Measurements from ENCODE around the gene C16orf95.
"Not testable (repeated sequence)": the region's sequence is repeated elsewhere in the genome, so short reads cannot be mapped to it uniquely, and the experiment has no call there.

Gene C16orf95

GRCh38 chr16:87286839-87287626 is 30.2 kb downstream of the C16orf95 start:
- no peak for DNase-seq (ENCODE audit: low spot score)

DNA sequence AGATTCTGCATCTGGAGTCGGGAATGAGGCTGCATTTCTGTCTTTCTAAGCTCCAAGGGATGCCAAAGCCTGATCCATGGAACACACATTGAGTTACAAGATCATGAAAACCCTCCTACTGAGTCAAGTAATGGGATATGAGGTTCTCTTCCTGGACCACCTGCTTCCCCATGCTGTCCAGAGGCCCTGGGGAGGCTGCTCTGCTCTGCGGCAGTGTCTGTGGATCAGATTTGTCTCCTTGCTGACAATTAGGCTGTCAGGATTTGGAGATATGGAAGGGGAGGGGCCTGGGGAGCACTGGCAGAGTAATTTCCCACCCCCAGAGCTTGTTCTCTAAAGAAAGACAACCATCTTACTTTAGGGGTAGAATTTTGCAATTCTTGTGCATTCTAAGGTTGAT is 33.0 kb downstream of the C16orf95 start:
- no peak for DNase-seq (ENCODE audit: low spot score)

DNA sequence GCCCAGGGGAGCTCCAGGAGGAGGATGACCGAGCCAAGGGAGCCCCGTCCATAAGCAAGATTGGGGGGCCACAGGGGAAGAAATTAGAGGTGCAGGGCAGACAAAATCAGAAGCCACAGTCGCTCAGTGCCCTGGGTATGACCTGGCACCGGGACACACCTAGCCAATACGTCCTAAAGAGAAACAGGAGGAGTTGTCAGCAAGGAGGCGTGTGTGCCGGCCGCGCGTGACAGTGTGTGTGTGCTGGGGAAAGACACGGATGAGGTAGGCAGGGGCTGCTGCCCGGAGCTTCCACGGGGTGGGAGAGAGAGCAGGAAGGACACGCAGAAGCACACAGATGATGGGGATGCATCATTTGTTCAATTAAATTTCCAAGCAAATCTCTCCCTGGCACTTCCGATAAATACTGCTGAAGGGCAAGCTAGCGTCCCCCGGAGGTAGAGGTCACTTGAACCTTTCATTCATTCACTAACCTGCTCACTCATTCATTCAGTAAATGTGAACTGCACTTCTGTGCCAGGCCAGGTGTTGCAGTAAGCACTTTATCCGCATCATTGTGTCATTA is 38.0 kb downstream of the C16orf95 start:
- no peak for DNase-seq (ENCODE audit: low spot score)

GRCh38 chr16:87278191-87279093 is 38.8 kb downstream of the C16orf95 start:
- peak; percentile 95 for DNase-seq (ENCODE audit: low spot score)

GRCh38 chr16:87276924-87277323 is 40.3 kb downstream of the C16orf95 start:
- no peak for DNase-seq (ENCODE audit: low spot score)

- no peak for DNase-seq (ENCODE audit: low spot score)
Observed at GRCh38 chr16:87276091-87276701, 41.0 kb downstream of the C16orf95 start.

DNA sequence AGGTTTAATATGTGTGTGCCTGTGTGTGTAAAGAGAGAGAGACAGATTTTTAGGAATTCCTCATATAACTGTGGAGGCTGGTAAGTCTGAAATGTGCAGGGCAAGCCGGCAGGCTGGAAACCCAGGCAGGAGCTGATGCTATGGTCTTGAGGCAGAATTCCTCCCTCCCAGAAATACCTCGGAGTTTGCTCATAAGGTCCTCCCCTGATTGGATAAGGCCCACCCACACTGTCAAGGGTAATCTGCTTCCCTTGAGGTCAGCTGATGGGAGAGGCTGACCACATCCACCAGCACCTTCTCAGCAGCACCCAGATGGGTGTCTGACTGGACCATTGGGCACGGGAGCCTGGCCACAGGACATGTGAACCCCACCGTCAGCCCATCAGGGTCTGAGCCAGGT is 42.4 kb downstream of the C16orf95 start:
- DNase-seq (ENCODE audit: low spot score), result no peak

- DNase-seq (ENCODE audit: low spot score), result no peak
Observed at GRCh38 chr16:87273471-87274030, 43.6 kb downstream of the C16orf95 start.

GRCh38 chr16:87271256-87271655 is 45.9 kb downstream of the C16orf95 start:
- DNase-seq (ENCODE audit: low spot score), result no peak

- DNase-seq (ENCODE audit: low spot score), result no peak
Observed at GRCh38 chr16:87267566-87267965, 49.6 kb downstream of the C16orf95 start.

- DNase-seq (ENCODE audit: low spot score), result no peak
Observed at GRCh38 chr16:87266846-87267245, 50.3 kb downstream of the C16orf95 start.

- DNase-seq (ENCODE audit: low spot score), result no peak
Observed at GRCh38 chr16:87265261-87265660, 51.9 kb downstream of the C16orf95 start.

DNA sequence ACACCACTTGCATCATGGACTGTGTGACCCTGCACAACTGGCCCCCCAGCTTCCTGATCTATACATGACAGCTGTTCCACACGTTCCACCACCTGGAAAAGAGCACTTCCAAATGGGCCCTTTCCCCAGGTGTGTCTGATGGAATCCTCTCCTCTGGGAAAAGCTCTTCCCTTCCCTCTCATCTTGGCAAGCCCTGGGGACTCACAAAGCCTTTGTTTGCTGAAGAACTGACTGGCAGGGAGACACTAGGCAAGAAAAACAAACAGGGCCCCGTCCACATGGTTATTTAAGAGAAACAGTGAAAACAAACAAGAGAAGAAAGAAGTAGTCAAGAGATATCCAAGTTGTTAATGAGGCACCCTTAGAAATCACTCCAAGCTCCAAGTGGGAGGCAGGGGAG is 52.6 kb downstream of the C16orf95 start:
- DNase-seq (ENCODE audit: low spot score), result no peak

DNA sequence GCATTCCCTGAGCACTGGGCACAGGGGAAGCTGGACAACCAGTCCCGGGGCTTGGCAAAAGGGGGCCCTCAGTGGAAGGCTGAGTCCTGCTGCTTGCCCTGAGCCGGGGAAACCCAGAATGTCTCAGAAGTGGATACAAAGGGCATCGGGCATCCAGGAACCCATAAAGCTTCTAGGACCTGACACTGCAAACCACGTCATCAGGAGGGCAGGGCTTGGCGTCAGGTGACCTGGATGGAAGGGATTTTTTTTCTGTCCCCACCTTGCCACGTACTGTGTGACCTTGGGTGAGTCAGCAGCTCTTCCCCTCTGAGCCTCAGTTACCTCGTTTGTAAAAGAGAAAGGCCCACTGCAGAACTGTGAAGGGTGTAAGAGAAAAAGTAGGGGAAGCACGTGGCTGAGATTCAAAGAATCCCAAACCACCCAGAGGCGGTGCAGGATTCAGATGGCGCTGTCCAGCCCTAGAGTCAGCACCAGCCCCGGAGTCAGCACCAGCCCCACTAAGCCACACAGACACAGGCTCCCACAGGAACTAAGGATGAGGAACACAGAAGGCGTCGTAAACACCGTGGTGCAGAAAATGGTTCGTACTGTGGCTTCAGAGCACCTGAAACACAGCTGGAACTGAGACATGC is 53.7 kb downstream of the C16orf95 start:
- peak; percentile 55 for DNase-seq (ENCODE audit: low spot score)

- no peak for DNase-seq (ENCODE audit: low spot score)
Observed at GRCh38 chr16:87259431-87259830, 57.8 kb downstream of the C16orf95 start.

DNA sequence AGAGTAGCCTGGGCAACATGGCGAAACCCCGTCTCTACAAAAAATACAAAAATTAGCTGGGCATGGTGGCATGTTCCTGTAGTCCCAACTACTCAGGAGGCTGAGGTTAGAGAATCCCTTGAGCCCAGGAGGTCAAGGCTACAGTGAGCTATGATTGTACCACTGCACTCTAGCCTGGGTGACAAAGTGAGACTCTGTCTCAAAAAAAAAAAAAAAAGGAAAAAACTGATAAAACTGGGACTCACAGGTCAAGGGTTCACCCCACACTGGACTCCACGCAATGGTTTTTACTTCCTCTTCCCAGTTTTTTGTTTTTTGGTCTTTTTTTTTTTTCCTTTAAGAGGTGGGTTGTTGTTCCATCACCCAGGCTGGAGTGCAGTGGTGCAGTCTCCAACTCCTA is 58.5 kb downstream of the C16orf95 start:
- DNase-seq (ENCODE audit: low spot score), result not testable (repeated sequence)

DNA sequence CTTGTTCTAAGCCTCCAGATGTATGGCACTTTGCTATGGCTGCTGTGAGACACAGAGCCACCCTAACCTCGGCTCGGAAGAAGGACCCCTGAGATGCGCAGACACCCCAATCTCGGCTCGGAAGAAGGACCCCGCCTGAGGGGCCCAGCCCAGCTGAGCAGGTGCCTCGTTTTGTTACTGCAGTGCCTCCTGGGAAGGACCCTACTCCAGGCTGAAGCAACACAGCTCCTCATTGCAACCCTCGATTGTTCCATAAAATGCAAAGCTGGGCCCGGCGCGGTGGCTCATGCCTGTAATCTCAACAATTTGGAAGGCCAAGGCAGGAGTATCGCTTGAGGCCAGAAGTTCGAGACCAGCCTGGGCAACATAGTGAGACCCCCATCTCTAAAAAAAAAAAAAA is 61.3 kb downstream of the C16orf95 start:
- no peak for DNase-seq (ENCODE audit: low spot score)

- no peak for DNase-seq (ENCODE audit: low spot score)
Observed at GRCh38 chr16:87254734-87255133, 62.5 kb downstream of the C16orf95 start.

DNA sequence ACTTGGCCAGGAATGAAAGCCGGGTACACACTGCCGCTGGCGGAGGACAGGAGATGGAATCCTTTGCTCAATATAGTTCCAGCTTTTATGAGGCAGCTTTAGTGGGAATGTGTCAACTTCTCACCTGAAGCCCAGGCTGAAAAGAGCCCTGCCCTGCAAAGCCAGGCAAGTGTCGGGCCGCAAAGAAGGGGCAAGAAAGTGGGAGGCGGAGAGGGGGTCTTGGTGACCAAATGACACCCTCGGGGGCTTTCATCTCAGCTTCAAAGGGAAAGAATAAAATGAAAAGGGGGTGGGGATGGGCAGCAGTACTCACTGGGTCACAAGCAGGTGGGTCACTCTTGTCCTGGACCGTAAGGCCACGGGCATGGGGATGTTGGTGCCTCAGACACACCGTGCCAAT is 62.9 kb downstream of the C16orf95 start:
- DNase-seq (ENCODE audit: low spot score), result no peak

GRCh38 chr16:87253536-87253935 is 63.7 kb downstream of the C16orf95 start:
- no peak for DNase-seq (ENCODE audit: low spot score)
